ENCODE results near the gene LARP4B. TPM values are rescaled to one million over a fixed set of nuclear protein-coding genes. Genes with fewer than 3 reads are reported as not detected.

The LARP4B gene
- total and polyA plus RNA-seq, 2 donors from 2014 or later = 12.9 to 96.6 TPM

DNA sequence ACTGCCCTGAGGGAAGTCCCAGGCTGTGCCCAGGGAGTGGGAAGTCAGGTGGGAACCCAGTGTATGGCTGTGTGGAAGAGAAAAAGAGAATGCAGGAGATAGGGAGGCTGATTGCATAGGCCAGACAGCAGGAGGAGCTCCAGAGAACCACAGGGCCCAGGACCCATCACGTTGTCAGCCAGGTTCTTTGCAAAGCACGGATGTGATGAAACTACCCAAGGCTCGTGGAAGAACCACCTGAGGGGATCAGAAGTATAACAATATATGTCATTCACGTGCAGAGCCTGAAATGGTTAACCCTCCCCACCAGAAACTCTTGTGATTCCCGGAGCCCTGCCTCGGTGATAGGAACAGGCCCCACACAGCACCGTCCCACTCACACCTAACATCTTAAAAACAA is 83.6 kb downstream of the LARP4B start:
- no peak overlapping the region for H3K9ac ChIP-seq (ENCODE audit: low read length in 3 of 3)
- FAIRE-seq = no peak

DNA sequence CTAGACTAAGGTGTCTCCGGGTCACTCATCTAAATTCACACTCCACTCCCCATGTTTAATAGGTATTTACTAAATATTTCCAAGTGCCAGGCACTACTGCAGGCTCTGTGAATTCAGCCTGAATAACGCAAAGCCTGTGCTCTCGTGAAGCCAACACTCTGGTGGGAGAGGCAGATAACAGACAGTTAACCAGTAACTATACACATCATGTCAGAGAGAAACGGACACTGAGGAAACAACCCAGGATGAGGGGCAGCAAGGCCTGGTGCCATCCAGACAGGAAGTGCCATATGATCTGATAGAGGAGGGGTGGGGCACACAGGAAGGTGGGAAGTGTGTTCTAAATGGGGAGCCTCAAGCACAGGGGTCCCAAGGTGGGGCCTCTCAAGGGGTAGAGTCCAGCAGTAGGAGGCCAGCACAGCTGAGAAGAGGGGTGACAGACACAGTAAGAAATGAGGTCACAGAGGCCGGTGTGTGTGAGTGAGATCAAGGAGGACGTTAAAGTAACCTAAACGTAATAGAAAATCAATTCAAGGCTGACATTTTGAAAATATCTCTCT is 85.3 kb downstream of the LARP4B start:
- Histone ChIP-seq H3K4me3 (ENCODE audit: low read length in 3 of 3) (no peak overlapping the region), H3K4me1 (ENCODE audit: control insufficient read depth in 2 of 3, insufficient read depth in 2 of 3, low read depth in 1 of 3, low read length in 3 of 3) (peaks cover 0 to 7% (median 4%) of the 10 kb centered on the region in 3 donors), H3K27ac (ENCODE audit: low read depth in 2 of 2, low read length in 2 of 2) (no peak overlapping the region), H3K9ac (ENCODE audit: low read length in 3 of 3) (no peak overlapping the region), H3K27me3 (ENCODE audit: control insufficient read depth, insufficient read depth, low read length) (no peaks in the 10 kb centered on the region), H3K9me3 (ENCODE audit: control insufficient read depth in 2 of 3, insufficient read depth in 1 of 3, low read length in 3 of 3) (peaks cover 0 to 8% (median 2%) of the 10 kb centered on the region in 3 donors), H3K36me3 (ENCODE audit: control insufficient read depth in 2 of 3, insufficient read depth in 3 of 3, low read length in 3 of 3) (peaks cover 2 to 18% (median 8%) of the 10 kb centered on the region in 3 donors)
- intact Hi-C loops (cut with DNase I) = no loop called here
- FAIRE-seq (no peak), DNase-seq (no peak)
- TF ChIP-seq, protein P1, sequence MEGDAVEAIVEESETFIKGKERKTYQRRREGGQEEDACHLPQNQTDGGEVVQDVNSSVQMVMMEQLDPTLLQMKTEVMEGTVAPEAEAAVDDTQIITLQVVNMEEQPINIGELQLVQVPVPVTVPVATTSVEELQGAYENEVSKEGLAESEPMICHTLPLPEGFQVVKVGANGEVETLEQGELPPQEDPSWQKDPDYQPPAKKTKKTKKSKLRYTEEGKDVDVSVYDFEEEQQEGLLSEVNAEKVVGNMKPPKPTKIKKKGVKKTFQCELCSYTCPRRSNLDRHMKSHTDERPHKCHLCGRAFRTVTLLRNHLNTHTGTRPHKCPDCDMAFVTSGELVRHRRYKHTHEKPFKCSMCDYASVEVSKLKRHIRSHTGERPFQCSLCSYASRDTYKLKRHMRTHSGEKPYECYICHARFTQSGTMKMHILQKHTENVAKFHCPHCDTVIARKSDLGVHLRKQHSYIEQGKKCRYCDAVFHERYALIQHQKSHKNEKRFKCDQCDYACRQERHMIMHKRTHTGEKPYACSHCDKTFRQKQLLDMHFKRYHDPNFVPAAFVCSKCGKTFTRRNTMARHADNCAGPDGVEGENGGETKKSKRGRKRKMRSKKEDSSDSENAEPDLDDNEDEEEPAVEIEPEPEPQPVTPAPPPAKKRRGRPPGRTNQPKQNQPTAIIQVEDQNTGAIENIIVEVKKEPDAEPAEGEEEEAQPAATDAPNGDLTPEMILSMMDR (IDR thresholded peaks at IDR 0.05; ENCODE audit: borderline replicate concordance, extremely low read depth, insufficient read depth) = no peak

More for the DNA sequence above, 83.6 kb downstream of the LARP4B start:
- intact Hi-C loops (cut with DNase I) = no loop called here
- H3K27ac ChIP-seq (ENCODE audit: low read depth in 2 of 2, low read length in 2 of 2) = no peak overlapping the region
- H3K4me1 ChIP-seq (ENCODE audit: control insufficient read depth in 2 of 3, insufficient read depth in 2 of 3, low read depth in 1 of 3, low read length in 3 of 3) = peaks cover 0 to 13% (median 4%) of the 10 kb centered on the region in 3 donors
- peaks cover 0 to 8% (median 2%) of the 10 kb centered on the region in 3 donors for H3K9me3 ChIP-seq (ENCODE audit: control insufficient read depth in 2 of 3, insufficient read depth in 1 of 3, low read length in 3 of 3)
- no peaks in the 10 kb centered on the region for H3K27me3 ChIP-seq (ENCODE audit: control insufficient read depth, insufficient read depth, low read length)
- no peak overlapping the region for H3K4me3 ChIP-seq (ENCODE audit: low read length in 3 of 3)
- peaks cover 0 to 11% (median 0%) of the 10 kb centered on the region in 3 donors for H3K36me3 ChIP-seq (ENCODE audit: control insufficient read depth in 2 of 3, insufficient read depth in 3 of 3, low read length in 3 of 3)
- TF ChIP-seq, protein P1 (IDR thresholded peaks at IDR 0.05; ENCODE audit: borderline replicate concordance, extremely low read depth, insufficient read depth) = no peak
- no peak for DNase-seq

DNA sequence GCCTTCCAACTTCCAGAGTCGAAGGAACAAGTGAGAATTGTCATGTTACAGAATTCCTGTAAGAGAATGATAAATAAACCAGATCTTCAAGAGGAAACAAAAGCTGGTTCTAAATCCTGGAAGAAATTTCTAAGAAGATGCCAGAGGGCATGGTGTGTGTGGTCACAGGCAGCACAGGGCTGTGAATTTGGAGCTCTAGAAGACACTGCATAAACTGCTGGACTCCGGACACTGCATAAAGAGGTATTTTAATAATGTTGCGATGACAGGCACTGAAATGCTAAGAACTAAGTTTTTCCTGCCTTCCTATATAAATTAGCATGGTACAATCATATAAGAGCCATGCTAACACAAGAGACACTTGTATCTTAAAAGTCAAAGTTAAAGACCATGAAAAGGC is 86.0 kb downstream of the LARP4B start:
- intact Hi-C loops (cut with DNase I) = no loop called here
- TF ChIP-seq, protein P1 (IDR thresholded peaks at IDR 0.05; ENCODE audit: borderline replicate concordance, extremely low read depth, insufficient read depth) = no peak
- peaks cover 0 to 7% (median 4%) of the 10 kb centered on the region in 3 donors for H3K4me1 ChIP-seq (ENCODE audit: control insufficient read depth in 2 of 3, insufficient read depth in 2 of 3, low read depth in 1 of 3, low read length in 3 of 3)
- no peak overlapping the region for H3K27ac ChIP-seq (ENCODE audit: low read depth in 2 of 2, low read length in 2 of 2)
- peaks cover 0 to 8% (median 2%) of the 10 kb centered on the region in 3 donors for H3K9me3 ChIP-seq (ENCODE audit: control insufficient read depth in 2 of 3, insufficient read depth in 1 of 3, low read length in 3 of 3)
- H3K4me3 ChIP-seq (ENCODE audit: low read length in 3 of 3) = no peak overlapping the region
- peaks cover 2 to 23% (median 8%) of the 10 kb centered on the region in 3 donors for H3K36me3 ChIP-seq (ENCODE audit: control insufficient read depth in 2 of 3, insufficient read depth in 3 of 3, low read length in 3 of 3)
- H3K9ac ChIP-seq (ENCODE audit: low read length in 3 of 3) = no peak overlapping the region
- DNase-seq = no peak
- FAIRE-seq = no peak
- no peaks in the 10 kb centered on the region for H3K27me3 ChIP-seq (ENCODE audit: control insufficient read depth, insufficient read depth, low read length)

Measured in kidney (tissue), 14 donors.